Chondrocyte (in vitro differentiated cells): ENCODE data around the gene NDUFB10. TPM values are rescaled to one million over a fixed set of nuclear protein-coding genes. Genes with fewer than 3 reads are reported as not detected.

ENCODE experiments used
- DNase-seq: peaks from one replicate; pipeline ENCODE4 v3.0.0; 2021; ENCODE audit warnings: mixed read lengths, low spot score
- H3K27ac Mint-ChIP-seq: one replicate; pipeline ENCODE4 v1.8.0; 2021; ENCODE audit warnings: mild to moderate bottlenecking, moderate library complexity, mixed read lengths; ENCODE audit not compliant: unreplicated experiment
- H3K27me3 Mint-ChIP-seq: 2 replicates; pipeline ENCODE4 v1.8.0; 2021; ENCODE audit warnings: low read depth, mixed read lengths
- H3K36me3 Mint-ChIP-seq: 2 replicates; pipeline ENCODE4 v1.8.0; 2021; ENCODE audit warnings: low read depth, mixed read lengths
- H3K4me1 Mint-ChIP-seq: 2 replicates; pipeline ENCODE4 v1.8.0; 2021; ENCODE audit warnings: low read depth, mild to moderate bottlenecking, mixed read lengths
- H3K4me3 Mint-ChIP-seq: one replicate; pipeline ENCODE4 v1.8.0; 2021; ENCODE audit warnings: mild to moderate bottlenecking, moderate library complexity, mixed read lengths; ENCODE audit not compliant: unreplicated experiment
- H3K9me3 Mint-ChIP-seq: 2 replicates; pipeline ENCODE4 v1.8.0; 2021; ENCODE audit warnings: low read depth, mixed read lengths
- total RNA-seq: library from RNA; stranded (reverse); gene quantifications from 3 replicates; pipeline ENCODE4 v1.2.1, GENCODE V29; 2021
- TF ChIP-seq, protein P1 (sequence below): fragments of 200-600 bp; sonication (generic); IDR thresholded peaks from 2 replicates; pipeline ENCODE4 v1.5.0; 2021; ENCODE audit warnings: antibody characterized with exemption, mild to moderate bottlenecking, moderate library complexity

NDUFB10 gene
- total RNA-seq, 1 donor from 2014 or later: 97.9 TPM

DNA sequence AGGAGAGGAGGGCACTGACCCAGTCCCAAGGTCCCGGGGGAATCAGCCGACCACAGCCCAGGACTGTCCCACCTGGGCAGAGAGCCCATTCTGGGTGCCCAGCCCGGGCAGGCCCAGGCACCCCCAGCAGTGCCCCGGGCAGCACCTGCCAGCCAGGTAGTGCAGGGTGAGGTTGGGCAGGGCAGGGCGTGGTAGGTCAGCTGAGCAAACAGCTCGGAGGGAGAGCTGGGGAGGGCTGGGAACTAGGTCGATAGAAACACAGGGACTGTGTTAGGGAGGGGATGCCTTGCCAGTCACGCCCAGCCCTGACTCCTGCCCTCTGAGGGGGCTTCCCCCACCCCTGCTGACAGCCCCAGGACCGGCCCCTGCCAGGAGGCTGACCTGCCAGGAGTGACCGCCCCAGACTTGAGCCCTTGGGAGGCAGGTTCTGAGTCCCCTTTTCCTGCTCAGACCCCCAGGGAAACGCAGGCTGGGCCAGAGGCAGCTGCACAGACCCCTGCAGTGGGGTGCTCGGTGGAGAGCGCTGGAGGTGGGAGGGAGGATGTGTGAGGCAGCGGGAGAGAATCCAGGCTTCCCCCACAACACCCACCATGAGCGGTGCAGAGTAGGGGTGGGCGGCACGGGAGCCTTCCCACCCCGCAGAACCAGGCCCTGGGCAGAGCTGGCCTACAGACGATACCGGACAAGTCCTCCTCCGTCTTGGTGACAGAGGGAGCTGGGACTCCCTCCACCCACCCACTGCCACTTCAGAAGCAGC lies 45.8 kb upstream of the NDUFB10 start:
- Mint-ChIP-seq H3K27me3 (peaks cover 19% of the 10 kb centered on the region), H3K27ac (no peak overlapping the region), H3K4me3 (no peak overlapping the region), H3K4me1 (no peaks in the 10 kb centered on the region), H3K9me3 (no peaks in the 10 kb centered on the region), H3K36me3 (no peaks in the 10 kb centered on the region)
- TF ChIP-seq, protein P1, sequence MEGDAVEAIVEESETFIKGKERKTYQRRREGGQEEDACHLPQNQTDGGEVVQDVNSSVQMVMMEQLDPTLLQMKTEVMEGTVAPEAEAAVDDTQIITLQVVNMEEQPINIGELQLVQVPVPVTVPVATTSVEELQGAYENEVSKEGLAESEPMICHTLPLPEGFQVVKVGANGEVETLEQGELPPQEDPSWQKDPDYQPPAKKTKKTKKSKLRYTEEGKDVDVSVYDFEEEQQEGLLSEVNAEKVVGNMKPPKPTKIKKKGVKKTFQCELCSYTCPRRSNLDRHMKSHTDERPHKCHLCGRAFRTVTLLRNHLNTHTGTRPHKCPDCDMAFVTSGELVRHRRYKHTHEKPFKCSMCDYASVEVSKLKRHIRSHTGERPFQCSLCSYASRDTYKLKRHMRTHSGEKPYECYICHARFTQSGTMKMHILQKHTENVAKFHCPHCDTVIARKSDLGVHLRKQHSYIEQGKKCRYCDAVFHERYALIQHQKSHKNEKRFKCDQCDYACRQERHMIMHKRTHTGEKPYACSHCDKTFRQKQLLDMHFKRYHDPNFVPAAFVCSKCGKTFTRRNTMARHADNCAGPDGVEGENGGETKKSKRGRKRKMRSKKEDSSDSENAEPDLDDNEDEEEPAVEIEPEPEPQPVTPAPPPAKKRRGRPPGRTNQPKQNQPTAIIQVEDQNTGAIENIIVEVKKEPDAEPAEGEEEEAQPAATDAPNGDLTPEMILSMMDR: no peak
- DNase-seq: no peak

- Mint-ChIP-seq H3K36me3 (no peaks in the 10 kb centered on the region), H3K4me1 (no peaks in the 10 kb centered on the region), H3K27me3 (peaks cover 22% of the 10 kb centered on the region), H3K27ac (no peak overlapping the region), H3K9me3 (no peaks in the 10 kb centered on the region), H3K4me3 (no peak overlapping the region)
- TF ChIP-seq, protein P1: no peak
- no peak for DNase-seq
These were observed 45.2 kb upstream of the NDUFB10 start for GRCh38 chr16:1914084-1914608.

GRCh38 chr16:1914988-1915387 lies 44.4 kb upstream of the NDUFB10 start:
- DNase-seq: no peak
- Mint-ChIP-seq H3K27me3 (peaks cover 24% of the 10 kb centered on the region), H3K4me1 (no peaks in the 10 kb centered on the region), H3K36me3 (no peaks in the 10 kb centered on the region), H3K9me3 (no peaks in the 10 kb centered on the region), H3K4me3 (no peak overlapping the region), H3K27ac (no peak overlapping the region)
- TF ChIP-seq, protein P1: no peak

- Mint-ChIP-seq H3K4me1 (peaks cover 3% of the 10 kb centered on the region), H3K4me3 (no peak overlapping the region), H3K27ac (no peak overlapping the region), H3K27me3 (peaks cover 34% of the 10 kb centered on the region), H3K36me3 (no peaks in the 10 kb centered on the region), H3K9me3 (no peaks in the 10 kb centered on the region)
- TF ChIP-seq, protein P1: no peak
- DNase-seq: no peak
These were observed 43.4 kb upstream of the NDUFB10 start for GRCh38 chr16:1915732-1916639.

DNA sequence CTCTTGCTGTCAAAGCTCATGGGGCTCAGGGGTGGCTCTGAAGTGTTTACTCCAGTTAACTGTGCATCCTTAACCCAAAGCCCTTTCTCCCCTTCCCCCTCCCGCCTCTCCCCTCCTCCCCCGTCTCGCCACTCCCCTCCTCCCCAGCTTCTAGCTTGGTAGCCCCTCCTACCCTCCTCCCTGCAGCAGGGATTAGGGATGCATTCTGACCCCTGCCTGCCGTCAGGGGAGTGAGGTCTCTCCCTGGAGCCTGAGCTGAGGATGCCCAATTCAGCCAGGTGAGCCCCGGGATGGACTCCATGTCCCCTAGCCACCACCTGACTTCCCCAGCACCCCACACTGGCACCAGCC lies 42.7 kb upstream of the NDUFB10 start:
- no peaks in the 10 kb centered on the region for H3K9me3 Mint-ChIP-seq
- no peaks in the 10 kb centered on the region for H3K36me3 Mint-ChIP-seq
- no peak overlapping the region for H3K27ac Mint-ChIP-seq
- H3K4me3 Mint-ChIP-seq: no peak overlapping the region
- no peak for DNase-seq
- TF ChIP-seq, protein P1: no peak
- peaks cover 41% of the 10 kb centered on the region for H3K27me3 Mint-ChIP-seq
- H3K4me1 Mint-ChIP-seq: peaks cover 3% of the 10 kb centered on the region
